ENCODE results near the gene RPP21. TPM values are rescaled to one million over a fixed set of nuclear protein-coding genes. Genes with fewer than 3 reads are reported as not detected.
"Not testable (repeated sequence)": the region's sequence is repeated elsewhere in the genome, so short reads cannot be mapped to it uniquely, and the experiment has no call there.

RPP21 gene
- total and polyA plus RNA-seq, 10 of the 15 experiments (the other 5 are each of a cell fraction or from before 2014, with no cell fraction given), result 14.3 to 94.6 (median 42.1) TPM

- Histone ChIP-seq H3K36me3 (ENCODE audit: control insufficient read depth in 2 of 2, insufficient read depth in 2 of 2, low read length in 1 of 2) (no peaks in the 10 kb centered on the region), H3K27ac (ENCODE audit: control insufficient read depth, insufficient read depth) (no peak overlapping the region), H4K20me1 (ENCODE audit: control insufficient read depth, insufficient read depth) (no peaks in the 10 kb centered on the region), H3K79me2 (ENCODE audit: control insufficient read depth, insufficient read depth, low read length) (no peaks in the 10 kb centered on the region), H3K9ac (ENCODE audit: control insufficient read depth, insufficient read depth, low read length) (no peak overlapping the region), H2AFZ (ENCODE audit: control insufficient read depth, low read depth, low read length) (no peak overlapping the region), H3K4me3 (no peak overlapping the region), H3K4me2 (ENCODE audit: control insufficient read depth, insufficient read depth) (no peak overlapping the region), H3K9me3 (replicated peaks; ENCODE audit: control insufficient read depth, insufficient read depth, low read length) (no peaks in the 10 kb centered on the region; the same call in 2 of the 3 replicates), H3K4me1 (ENCODE audit: control insufficient read depth, insufficient read depth, low read length) (no peaks in the 10 kb centered on the region), H3K27me3 (replicated peaks in 1 of 2; ENCODE audit: control insufficient read depth in 2 of 2, insufficient read depth in 2 of 2, low read length in 1 of 2) (peaks cover 1 to 2% of the 10 kb centered on the region in 2 experiments; a peak in 2 of 4 replicates)
- ChIA-PET RAD21 (ENCODE audit: unreplicated experiment) (no interaction called here), POLR2A (no interaction called here), SMC1A (ENCODE audit: uncharacterized antibody, unreplicated experiment) (interaction anchor here (0.6 kb wide), 1 partner anchor 35 kb away, joined by 3 read pairs; no protein-coding TSS in a partner anchor), CTCF (interaction anchor here (1.2 kb wide), 1 partner anchor 33 kb away, joined by 3 read pairs; no protein-coding TSS in a partner anchor)
- ATAC-seq, result peak; percentile 68
- intact Hi-C loops (cut with micrococcal nuclease; ENCODE audit: unreplicated experiment) (no loop called here), in situ Hi-C loops (cut with MboI) (no loop called here)
- no peak for TF ChIP-seq TCF12 (IDR thresholded peaks at IDR 0.05; ENCODE audit: low read depth, low read length)
- no peak for TF ChIP-seq E2F8 (IDR thresholded peaks at IDR 0.05; ENCODE audit: low read depth, partially characterized antibody)
- TF ChIP-seq ZNF622 (IDR thresholded peaks at IDR 0.05), result no peak
- DNase-seq (ENCODE audit: low read depth, low spot score), result no peak
- no TSS peak for BruUV-seq (replicated peaks)
- 0% methylated on average over 2 of the region's 2 CpGs for WGBS (ENCODE audit: insufficient coverage, insufficient replicate concordance, low lambda C conversion rate, missing lambda C conversion rate)
- FAIRE-seq, result no peak
These were observed 19.6 kb downstream of the RPP21 start for GRCh38 chr6:30364591-30364990.

DNA sequence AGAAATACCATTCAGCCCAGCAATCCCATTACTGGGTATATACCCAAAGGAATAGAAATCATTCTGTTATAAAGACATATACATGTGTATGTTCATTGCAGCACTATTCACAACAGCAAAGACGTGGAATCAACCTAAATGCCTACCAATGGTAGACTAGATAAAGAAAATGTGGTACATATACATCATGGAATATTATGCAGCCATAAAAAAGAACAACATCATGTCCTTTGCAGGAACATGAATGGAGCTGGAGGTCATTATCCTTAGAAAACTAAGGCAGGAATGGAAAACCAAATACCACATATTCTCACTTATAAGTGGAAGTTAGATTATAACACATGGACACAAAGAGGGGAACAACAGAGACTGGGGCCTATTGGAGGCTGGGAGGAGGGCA, 24.3 kb downstream of the RPP21 start:
- H3K4me1 ChIP-seq (ENCODE audit: control insufficient read depth, insufficient read depth, low read length); H3K9ac ChIP-seq (ENCODE audit: control insufficient read depth, insufficient read depth, low read length); DNase-seq (ENCODE audit: low read depth, low spot score); H3K36me3 ChIP-seq (ENCODE audit: control insufficient read depth in 2 of 2, insufficient read depth in 2 of 2, low read length in 1 of 2); BruUV-seq (replicated peaks); H3K4me3 ChIP-seq; in situ Hi-C loops (cut with MboI); H2AFZ ChIP-seq (ENCODE audit: control insufficient read depth, low read depth, low read length); H4K20me1 ChIP-seq (ENCODE audit: control insufficient read depth, insufficient read depth); FAIRE-seq; H3K27me3 ChIP-seq (replicated peaks in 1 of 2; ENCODE audit: control insufficient read depth in 2 of 2, insufficient read depth in 2 of 2, low read length in 1 of 2); H3K9me3 ChIP-seq (replicated peaks; ENCODE audit: control insufficient read depth, insufficient read depth, low read length); intact Hi-C loops (cut with micrococcal nuclease; ENCODE audit: unreplicated experiment); POLR2A ChIA-PET; ATAC-seq; H3K79me2 ChIP-seq (ENCODE audit: control insufficient read depth, insufficient read depth, low read length); H3K27ac ChIP-seq (ENCODE audit: control insufficient read depth, insufficient read depth); RAD21 ChIA-PET (ENCODE audit: unreplicated experiment); SMC1A ChIA-PET (ENCODE audit: uncharacterized antibody, unreplicated experiment); H3K4me2 ChIP-seq (ENCODE audit: control insufficient read depth, insufficient read depth): not testable (repeated sequence)
- CTCF ChIA-PET, result interaction anchor here (0.7 to 1.3 kb wide), 3 partner anchors 10 to 153 kb away, joined by 3 read pairs; no protein-coding TSS in a partner anchor
- WGBS (ENCODE audit: insufficient coverage, insufficient replicate concordance, low lambda C conversion rate, missing lambda C conversion rate), result 0% methylated on average over 1 of the region's 1 CpG
